GM21381 (cell line): ENCODE results near the gene ODAD3.

ENCODE experiments used
- ATAC-seq: cut with Tn5 transposase; IDR thresholded peaks from one replicate; pipeline ENCODE4 v1.9.1; 2021; ENCODE audit warnings: mild to moderate bottlenecking, moderate library complexity; ENCODE audit not compliant: unreplicated experiment

ODAD3 gene

GRCh38 chr19:11378319-11379189, 56.4 kb downstream of the ODAD3 start:
- no peak for ATAC-seq

GRCh38 chr19:11377756-11378155, 57.2 kb downstream of the ODAD3 start:
- ATAC-seq: no peak

DNA sequence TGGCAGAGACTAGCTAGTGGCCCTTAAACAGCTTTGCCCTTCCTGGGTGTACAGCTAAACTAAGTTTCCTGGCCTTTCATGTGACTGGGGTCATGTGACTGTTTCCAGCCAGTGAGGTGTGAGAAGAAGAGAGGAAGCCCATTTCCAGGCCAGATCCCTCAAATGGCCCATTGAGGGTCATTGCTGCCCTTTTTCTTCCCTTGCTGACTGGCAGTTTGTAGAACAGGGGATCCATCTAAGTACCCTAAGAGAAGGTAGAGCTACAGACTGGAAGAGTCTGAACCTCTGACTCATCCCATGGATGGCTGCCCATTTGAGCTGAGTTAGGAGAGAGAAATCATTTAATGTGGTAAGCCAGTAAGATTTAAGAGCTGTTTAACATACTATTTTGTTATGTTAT, 57.7 kb downstream of the ODAD3 start:
- ATAC-seq: no peak

- no peak for ATAC-seq
Observed at GRCh38 chr19:11375143-11375948, 59.6 kb downstream of the ODAD3 start.

GRCh38 chr19:11374433-11375142, 60.3 kb downstream of the ODAD3 start, which contains the start of gene SWSAP1:
SWSAP1 (plus strand) TSS chr19:11374666; CDS start chr19:11374681, 15 bp downstream.
- ATAC-seq: peak; percentile 88

GRCh38 chr19:11373885-11374432, 61.0 kb downstream of the ODAD3 start:
- ATAC-seq: no peak

DNA sequence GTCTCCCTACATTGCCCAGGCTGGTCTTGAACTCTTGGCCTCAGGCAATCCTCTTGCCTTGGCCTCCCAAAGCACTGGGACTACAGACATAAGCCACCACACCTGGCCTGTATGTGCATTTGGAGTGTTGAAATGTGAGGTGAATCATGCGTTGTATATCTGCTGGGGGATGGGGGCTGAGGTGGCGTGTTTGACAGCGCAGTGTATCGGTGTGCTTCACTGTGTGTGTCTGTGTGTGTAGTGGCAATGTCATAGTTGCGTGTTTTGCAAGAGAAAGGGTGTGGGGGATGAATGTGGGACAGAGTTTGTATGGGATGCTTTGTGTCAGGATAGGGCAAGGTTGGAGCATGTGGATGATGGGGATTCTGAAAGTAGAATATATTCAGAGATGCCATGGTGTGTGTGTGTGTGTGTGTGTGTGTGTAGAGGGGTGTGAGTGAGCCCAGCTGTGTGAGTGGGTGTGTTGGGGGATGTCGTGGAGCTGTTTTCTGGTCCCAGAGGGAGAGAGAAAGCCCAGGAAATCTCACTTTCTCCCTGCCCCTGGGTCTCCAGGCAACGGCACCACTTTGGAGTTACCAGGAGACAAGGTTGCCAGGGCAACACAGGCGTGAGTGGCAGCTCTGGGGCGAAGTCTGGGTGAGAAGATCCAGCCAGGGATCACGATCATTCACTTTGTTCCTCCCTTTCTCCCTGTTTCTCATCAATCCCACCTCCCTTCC, 61.6 kb downstream of the ODAD3 start:
- no peak for ATAC-seq

DNA sequence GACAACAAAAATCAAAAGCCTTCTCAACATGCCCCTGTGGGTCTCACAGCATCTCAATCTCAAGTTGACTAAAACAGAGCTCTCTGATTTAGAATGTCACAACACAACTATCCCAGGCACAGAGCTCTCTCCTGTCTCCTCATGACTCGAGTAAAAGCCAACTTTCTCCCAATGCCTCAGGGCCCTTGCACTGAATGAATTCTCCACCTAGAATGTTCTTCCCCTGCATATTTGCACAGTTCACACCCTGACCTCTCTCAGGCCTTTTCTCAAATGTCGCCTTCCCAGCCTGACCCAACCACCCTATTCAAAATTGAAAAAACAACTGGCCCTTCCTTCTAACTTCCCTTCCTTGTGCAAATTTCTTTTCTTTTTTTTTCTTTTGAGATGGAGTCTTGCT, 64.2 kb downstream of the ODAD3 start:
- ATAC-seq: no peak
